ENCODE results near the gene ACCSL.

DNA sequence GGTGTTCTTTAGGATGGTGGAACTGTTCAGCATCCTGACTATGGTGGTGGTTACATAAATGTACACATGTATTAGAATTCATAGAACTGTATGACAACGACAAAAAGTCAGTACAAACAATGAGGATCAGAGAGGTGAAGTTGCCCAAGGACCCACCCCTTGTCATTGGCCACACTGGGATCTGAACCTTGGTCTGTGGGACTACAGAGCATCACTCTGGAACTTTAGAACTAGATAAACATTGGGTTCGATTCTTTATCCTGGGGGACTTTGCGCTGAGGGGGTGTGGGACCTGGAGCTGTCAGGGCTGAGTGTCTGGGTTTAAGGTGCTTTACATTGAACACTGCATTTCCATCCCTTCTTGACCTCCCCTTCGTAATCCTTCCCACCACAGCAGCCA is 34.9 kb downstream of the ACCSL start:
- TF ChIP-seq, protein P1, sequence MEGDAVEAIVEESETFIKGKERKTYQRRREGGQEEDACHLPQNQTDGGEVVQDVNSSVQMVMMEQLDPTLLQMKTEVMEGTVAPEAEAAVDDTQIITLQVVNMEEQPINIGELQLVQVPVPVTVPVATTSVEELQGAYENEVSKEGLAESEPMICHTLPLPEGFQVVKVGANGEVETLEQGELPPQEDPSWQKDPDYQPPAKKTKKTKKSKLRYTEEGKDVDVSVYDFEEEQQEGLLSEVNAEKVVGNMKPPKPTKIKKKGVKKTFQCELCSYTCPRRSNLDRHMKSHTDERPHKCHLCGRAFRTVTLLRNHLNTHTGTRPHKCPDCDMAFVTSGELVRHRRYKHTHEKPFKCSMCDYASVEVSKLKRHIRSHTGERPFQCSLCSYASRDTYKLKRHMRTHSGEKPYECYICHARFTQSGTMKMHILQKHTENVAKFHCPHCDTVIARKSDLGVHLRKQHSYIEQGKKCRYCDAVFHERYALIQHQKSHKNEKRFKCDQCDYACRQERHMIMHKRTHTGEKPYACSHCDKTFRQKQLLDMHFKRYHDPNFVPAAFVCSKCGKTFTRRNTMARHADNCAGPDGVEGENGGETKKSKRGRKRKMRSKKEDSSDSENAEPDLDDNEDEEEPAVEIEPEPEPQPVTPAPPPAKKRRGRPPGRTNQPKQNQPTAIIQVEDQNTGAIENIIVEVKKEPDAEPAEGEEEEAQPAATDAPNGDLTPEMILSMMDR (conservative IDR thresholded peaks at IDR 0.05; ENCODE audit: low read depth, low read length) = no peak
- no peak for TF ChIP-seq EZH2 (IDR thresholded peaks at IDR 0.05; ENCODE audit: low read length, unreplicated experiment)
- no peak for TF ChIP-seq EZH2phosphoT487 (IDR thresholded peaks at IDR 0.05; ENCODE audit: borderline replicate concordance, low read length)
